ENCODE measurements around the gene CACTIN.
A peak's percentile ranks its signal among the peaks of the same experiment; 100 is the strongest.

Gene CACTIN

DNA sequence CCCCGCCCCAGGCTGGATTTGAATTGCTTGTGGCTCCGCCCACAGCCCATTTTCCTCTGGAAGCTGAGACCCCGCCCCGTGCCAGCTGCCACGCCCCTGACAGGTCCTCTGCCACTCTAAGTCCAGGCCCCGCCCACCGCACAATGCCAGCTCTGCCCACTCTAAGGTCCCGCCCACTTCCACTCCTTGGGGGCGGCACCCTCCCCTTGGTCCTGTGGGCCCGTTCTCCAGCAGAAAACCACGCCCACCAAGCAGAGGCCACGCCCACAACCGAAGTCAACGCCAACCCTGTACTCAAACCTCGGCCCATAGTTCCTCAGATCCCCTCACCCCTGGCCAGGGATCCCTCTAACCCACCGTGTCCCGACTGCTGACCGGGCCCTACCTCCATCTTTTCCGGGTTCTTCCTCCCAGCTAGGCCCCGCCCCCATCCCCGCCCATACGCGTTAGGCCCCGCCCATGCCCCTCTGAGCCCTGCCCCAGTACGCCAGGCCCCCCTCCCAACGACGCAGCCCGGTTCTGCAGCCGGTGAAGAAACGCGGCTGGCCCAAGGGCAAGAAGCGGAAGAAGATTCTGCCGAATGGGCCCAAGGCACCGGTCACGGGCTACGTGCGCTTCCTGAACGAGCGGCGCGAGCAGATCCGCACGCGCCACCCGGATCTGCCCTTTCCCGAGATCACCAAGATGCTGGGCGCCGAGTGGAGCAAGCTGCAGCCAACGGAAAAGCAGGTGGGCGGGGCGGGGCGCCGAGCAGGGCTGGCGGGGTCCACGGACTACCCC lies 52.5 kb downstream of the CACTIN start:
- Histone ChIP-seq H3K9ac (no peak overlapping the region), H3K79me2 (no peaks in the 10 kb centered on the region), H2AFZ (peak overlapping the region; percentile 81), H3K27me3 (ENCODE audit: control insufficient read depth, insufficient read depth, low read length) (no peaks in the 10 kb centered on the region), H3K4me1 (peaks cover 5% of the 10 kb centered on the region), H3K9me3 (ENCODE audit: control insufficient read depth, low read length) (no peaks in the 10 kb centered on the region), H3K4me2 (ENCODE audit: low read length) (peak overlapping the region; percentile 91), H3K4me3 (ENCODE audit: low read depth, low read length) (peak overlapping the region; percentile 83), H3K27ac (no peak overlapping the region), H3K36me3 (ENCODE audit: control insufficient read depth, insufficient read depth, low read length) (no peaks in the 10 kb centered on the region)
- TF ChIP-seq, protein P1, sequence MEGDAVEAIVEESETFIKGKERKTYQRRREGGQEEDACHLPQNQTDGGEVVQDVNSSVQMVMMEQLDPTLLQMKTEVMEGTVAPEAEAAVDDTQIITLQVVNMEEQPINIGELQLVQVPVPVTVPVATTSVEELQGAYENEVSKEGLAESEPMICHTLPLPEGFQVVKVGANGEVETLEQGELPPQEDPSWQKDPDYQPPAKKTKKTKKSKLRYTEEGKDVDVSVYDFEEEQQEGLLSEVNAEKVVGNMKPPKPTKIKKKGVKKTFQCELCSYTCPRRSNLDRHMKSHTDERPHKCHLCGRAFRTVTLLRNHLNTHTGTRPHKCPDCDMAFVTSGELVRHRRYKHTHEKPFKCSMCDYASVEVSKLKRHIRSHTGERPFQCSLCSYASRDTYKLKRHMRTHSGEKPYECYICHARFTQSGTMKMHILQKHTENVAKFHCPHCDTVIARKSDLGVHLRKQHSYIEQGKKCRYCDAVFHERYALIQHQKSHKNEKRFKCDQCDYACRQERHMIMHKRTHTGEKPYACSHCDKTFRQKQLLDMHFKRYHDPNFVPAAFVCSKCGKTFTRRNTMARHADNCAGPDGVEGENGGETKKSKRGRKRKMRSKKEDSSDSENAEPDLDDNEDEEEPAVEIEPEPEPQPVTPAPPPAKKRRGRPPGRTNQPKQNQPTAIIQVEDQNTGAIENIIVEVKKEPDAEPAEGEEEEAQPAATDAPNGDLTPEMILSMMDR (IDR thresholded peaks at IDR 0.05), result no peak

GRCh38 chr19:3573162-3573857 lies 53.3 kb downstream of the CACTIN start:
- H3K79me2 ChIP-seq, result no peaks in the 10 kb centered on the region
- H3K4me3 ChIP-seq (ENCODE audit: low read depth, low read length), result peak overlapping the region; percentile 83
- H3K27me3 ChIP-seq (ENCODE audit: control insufficient read depth, insufficient read depth, low read length), result no peaks in the 10 kb centered on the region
- H3K4me2 ChIP-seq (ENCODE audit: low read length), result peak overlapping the region; percentile 91
- TF ChIP-seq, protein P1 (IDR thresholded peaks at IDR 0.05), result no peak
- H3K9ac ChIP-seq, result peak overlapping the region; percentile 16
- H3K36me3 ChIP-seq (ENCODE audit: control insufficient read depth, insufficient read depth, low read length), result no peaks in the 10 kb centered on the region
- H2AFZ ChIP-seq, result peak overlapping the region; percentile 81
- no peaks in the 10 kb centered on the region for H3K9me3 ChIP-seq (ENCODE audit: control insufficient read depth, low read length)
- H3K27ac ChIP-seq, result no peak overlapping the region
- peaks cover 5% of the 10 kb centered on the region for H3K4me1 ChIP-seq

DNA sequence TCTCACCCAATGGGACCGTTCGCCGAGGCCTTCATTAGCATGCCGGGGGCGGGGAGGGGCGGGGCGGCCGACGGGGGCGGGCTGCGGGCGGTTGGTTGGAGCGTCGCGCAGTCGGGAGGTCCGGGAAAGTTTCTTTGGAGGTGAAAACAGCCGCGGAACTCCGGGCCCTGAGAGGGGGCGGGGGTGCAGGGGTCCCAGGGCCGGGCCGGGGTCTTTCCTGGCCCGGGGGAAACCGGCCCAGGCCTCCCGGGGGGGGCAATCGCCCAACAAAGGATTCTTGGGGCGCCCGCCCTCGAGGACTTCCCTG lies 53.8 kb downstream of the CACTIN start, which contains the start of gene HMG20B:
HMG20B (plus strand) TSS at position 90 of the 307 bp plus-strand sequence. CDS start 366 bp downstream, outside the sequence.
- Histone ChIP-seq H2AFZ (peak within 1 kb of the TSS; percentile 100), H3K4me2 (ENCODE audit: low read length) (peak within 1 kb of the TSS; percentile 99), H3K27ac (peak within 1 kb of the TSS; percentile 40), H3K27me3 (ENCODE audit: control insufficient read depth, insufficient read depth, low read length) (no peaks in the 10 kb centered on the region), H3K36me3 (ENCODE audit: control insufficient read depth, insufficient read depth, low read length) (no peaks in the 10 kb centered on the region), H3K9me3 (ENCODE audit: control insufficient read depth, low read length) (no peaks in the 10 kb centered on the region), H3K4me1 (peaks cover 5% of the 10 kb centered on the region), H3K4me3 (ENCODE audit: low read depth, low read length) (peak within 1 kb of the TSS; percentile 87), H3K79me2 (no peaks in the 10 kb centered on the region), H3K9ac (peak within 1 kb of the TSS; percentile 33)
- TF ChIP-seq, protein P1 (IDR thresholded peaks at IDR 0.05), result no peak

DNA sequence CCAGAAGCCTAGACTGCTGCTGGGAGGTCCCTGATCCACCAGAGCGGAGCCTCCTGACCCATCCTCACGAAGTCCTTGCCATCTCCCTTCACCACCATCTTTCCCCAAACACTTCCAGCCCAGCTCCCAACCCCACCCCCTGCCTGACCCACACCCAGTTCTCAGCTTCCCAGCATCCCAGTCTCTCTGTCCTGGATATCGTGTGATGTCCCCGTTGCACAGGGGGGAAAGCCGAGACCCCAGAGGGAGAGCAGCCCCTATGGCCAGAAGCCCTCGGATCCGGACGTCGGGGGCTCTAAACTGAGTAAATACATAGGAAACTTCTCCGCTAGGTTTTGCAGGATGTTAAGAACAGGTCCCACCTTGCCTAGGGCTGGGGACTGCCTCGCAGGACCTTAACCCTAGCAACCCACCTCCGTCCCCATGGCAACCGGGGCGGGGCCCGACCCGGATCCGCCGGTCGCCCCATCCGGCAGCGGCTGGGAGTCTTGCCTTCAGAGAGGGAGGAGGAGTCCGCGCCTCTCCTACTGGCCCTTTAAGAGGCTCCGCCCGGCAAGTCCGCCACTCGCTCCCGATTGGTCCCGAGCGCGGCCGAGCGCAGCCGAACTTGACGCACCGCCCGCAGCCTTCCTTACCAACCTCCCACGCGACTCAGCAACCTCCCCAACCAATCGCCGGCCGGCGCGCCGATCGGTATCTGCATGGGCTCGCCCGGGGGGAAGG lies 54.3 kb downstream of the CACTIN start:
- Histone ChIP-seq H3K4me2 (ENCODE audit: low read length) (peak overlapping the region; percentile 99), H3K4me1 (peaks cover 5% of the 10 kb centered on the region), H3K79me2 (no peaks in the 10 kb centered on the region), H3K4me3 (ENCODE audit: low read depth, low read length) (peak overlapping the region; percentile 87), H3K36me3 (ENCODE audit: control insufficient read depth, insufficient read depth, low read length) (no peaks in the 10 kb centered on the region), H2AFZ (peak overlapping the region; percentile 100), H3K27ac (peak overlapping the region; percentile 40), H3K9ac (peak overlapping the region; percentile 33), H3K27me3 (ENCODE audit: control insufficient read depth, insufficient read depth, low read length) (no peaks in the 10 kb centered on the region), H3K9me3 (ENCODE audit: control insufficient read depth, low read length) (no peaks in the 10 kb centered on the region)
- TF ChIP-seq, protein P1 (IDR thresholded peaks at IDR 0.05), result no peak

Measured in parathyroid adenoma (tissue), 2 donors.